Measurements from ENCODE around the gene CLIC4.

DNA sequence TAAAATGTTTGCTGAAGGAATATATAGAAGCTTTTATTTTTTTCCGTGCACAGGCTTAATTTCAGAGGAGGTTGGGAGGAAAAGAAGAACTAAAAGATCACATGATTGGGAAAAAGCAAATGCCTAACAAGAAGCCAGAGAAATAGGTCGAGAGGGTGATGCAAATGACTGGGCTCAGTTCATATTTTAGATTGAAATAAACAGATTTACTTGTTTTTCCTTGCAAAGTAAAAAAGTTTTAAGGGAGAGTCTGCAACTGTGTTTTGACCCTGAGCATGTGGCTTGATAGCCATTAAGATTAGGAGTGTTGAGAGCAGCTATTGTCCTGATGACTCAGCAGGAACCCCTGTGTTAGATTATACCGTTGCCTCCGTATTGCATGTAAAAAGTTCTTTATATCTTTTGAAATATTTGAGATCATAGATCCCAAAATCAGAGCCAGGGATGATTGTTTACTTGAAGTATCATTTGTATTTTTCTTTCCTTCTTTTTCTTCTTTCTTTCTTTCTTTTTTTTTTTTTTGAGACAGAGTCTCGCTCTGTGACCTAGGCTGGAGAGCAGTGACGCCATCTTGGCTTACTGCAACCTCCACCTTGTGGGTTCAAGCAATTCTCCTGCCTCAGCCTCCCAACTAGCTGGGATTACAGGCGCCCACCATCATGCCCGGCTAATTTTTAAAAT, 20.2 kb downstream of the CLIC4 start:
- TF ChIP-seq, protein P1, sequence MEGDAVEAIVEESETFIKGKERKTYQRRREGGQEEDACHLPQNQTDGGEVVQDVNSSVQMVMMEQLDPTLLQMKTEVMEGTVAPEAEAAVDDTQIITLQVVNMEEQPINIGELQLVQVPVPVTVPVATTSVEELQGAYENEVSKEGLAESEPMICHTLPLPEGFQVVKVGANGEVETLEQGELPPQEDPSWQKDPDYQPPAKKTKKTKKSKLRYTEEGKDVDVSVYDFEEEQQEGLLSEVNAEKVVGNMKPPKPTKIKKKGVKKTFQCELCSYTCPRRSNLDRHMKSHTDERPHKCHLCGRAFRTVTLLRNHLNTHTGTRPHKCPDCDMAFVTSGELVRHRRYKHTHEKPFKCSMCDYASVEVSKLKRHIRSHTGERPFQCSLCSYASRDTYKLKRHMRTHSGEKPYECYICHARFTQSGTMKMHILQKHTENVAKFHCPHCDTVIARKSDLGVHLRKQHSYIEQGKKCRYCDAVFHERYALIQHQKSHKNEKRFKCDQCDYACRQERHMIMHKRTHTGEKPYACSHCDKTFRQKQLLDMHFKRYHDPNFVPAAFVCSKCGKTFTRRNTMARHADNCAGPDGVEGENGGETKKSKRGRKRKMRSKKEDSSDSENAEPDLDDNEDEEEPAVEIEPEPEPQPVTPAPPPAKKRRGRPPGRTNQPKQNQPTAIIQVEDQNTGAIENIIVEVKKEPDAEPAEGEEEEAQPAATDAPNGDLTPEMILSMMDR (optimal IDR thresholded peaks at IDR 0.05 in 1 of 3, IDR thresholded peaks at IDR 0.05 in 1 of 3, conservative IDR thresholded peaks at IDR 0.05 in 1 of 3; ENCODE audit: extremely low read depth in 1 of 3, insufficient read depth in 2 of 3, low read length in 3 of 3), result no peak
- no peak for TF ChIP-seq EZH2 (IDR thresholded peaks at IDR 0.05; ENCODE audit: low read length)

Measured in keratinocyte (primary cell).